HG03064 (cell line): ENCODE measurements around the gene STARD8.
"Not testable (repeated sequence)": the region's sequence is repeated elsewhere in the genome, so short reads cannot be mapped to it uniquely, and the experiment has no call there.

Source experiments
- ATAC-seq: cut with Tn5 transposase; IDR thresholded peaks from one replicate; pipeline ENCODE4 v1.9.1; 2021; ENCODE audit warnings: low read depth; ENCODE audit not compliant: unreplicated experiment

STARD8 gene

DNA sequence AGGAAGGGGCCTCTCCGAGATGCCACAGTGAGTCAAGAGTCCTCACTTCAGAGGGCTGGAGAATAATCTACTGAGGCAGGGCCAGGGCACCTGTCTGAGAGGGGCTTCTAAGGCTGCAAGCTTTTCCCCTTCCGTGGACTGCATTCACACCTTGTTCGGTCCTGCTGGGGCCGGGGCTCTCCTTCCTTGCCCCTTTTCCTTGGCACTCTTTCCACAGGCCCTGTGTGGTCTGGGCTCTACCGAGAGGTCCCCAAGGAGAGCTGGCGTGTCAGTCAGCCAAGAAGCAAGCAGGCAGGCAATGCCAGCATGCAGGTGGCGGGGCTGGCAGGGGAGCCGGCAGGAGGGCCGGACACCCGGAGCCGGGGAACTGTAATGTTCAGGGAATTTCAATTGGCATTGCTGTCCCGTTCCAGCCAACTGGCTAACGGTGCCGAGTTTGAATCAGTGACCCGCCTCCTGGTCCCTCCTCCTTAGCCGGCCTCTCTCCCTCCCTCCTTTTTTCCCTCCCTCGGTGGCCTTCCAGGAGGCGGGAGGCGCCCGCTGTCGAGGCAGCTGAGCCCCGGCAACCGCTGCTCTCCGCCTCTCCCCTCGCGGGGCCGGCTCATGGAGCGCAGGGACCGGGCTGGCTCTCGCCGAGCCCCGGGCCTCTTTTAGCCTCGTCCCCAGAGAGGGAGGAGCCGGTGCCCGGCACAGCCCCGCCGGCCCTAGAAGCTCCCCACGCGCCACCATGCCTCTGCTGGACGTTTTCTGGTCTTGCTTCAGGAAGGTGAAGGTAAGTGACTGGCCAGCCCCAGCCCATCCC, at the start of gene STARD8:
STARD8 (plus strand) TSS at position 511 of the 802 bp plus-strand sequence; CDS start at position 728, 217 bp downstream.
- no peak for ATAC-seq

GRCh38 chrX:68598841-68599240, 48.6 kb upstream of the STARD8 start:
- ATAC-seq, result no peak

GRCh38 chrX:68599256-68600152, 48.0 kb upstream of the STARD8 start:
- no peak for ATAC-seq

- ATAC-seq, result not testable (repeated sequence)
These were observed 43.2 kb upstream of the STARD8 start for GRCh38 chrX:68604216-68604615.

GRCh38 chrX:68614733-68615132, 32.7 kb upstream of the STARD8 start:
- not testable (repeated sequence) for ATAC-seq

DNA sequence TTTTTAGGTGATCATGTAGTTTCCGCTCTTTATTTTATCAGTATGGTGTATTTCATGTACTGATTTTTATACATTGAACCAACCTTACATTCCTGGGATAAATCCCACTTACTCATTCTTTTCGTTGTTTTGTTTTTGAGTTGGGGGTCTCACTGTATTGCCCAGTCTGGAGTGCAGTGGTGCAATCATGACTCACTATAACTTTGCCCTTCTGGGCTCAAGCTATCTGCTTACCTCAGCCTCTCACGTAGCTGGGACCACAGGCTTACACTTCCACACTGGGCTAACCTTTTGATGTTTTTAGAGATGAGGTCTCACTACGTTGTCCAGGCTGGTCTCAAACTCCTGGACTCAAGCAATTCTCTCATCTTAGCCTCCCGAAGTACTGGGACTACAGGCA, 19.5 kb upstream of the STARD8 start:
- ATAC-seq, result no peak

DNA sequence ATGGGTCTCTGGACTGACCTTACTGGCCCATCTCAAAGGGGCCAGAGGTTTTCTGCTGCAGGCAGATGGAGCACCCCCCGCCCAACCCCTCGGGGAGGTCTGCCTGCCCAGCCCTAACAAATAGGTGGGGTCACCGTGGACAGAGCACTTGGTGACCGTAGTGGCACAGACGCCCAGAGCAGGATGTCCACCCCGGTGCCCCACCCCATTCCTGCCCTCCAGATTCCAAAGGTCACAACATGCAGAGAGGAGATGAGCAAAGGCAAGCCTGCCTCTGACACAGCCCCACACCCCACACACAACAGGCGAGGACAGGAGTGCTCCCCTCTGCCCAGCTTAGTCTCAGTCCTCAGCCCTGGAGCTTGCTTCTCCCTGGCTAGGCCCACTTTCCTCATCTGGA, 17.5 kb upstream of the STARD8 start:
- ATAC-seq, result not testable (repeated sequence)

DNA sequence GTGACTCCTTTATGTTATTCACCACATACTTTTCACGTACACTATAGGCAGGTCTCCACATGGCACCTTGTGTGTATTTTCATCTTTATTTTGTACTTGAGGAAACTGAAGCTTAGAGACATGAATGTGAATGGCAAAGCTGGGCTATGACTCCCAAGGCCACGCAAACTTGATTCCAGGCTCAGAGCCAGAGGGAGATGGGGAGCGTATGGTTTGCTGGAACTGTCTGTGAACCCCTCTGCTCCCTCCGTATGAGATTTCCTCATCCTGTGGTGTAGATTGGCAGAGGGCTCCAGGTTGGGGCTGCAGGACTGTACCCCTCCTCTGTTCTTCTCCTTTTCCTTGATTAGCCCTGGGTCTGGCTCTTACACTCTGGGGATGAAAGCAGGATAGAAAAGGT, 16.1 kb upstream of the STARD8 start:
- ATAC-seq, result no peak

DNA sequence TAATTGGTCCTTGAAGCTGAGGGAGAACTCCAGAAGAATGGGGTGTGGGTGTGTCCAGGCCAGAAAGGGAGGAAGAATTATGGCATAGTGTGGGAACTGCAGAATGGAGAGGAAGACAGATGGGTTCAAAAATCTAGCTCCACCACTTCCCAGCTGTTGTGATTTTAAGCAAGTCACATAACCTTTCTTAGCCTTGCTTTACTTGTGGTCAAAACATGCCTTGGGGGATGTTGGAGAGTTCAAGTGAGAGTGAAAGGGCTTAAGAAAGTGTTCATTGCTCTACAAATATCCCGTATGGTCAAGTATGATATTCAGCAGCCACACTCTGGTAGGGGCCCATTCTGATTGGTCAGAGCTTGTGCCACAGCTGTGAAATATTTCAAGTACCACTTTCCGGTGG, 15.0 kb upstream of the STARD8 start:
- no peak for ATAC-seq

DNA sequence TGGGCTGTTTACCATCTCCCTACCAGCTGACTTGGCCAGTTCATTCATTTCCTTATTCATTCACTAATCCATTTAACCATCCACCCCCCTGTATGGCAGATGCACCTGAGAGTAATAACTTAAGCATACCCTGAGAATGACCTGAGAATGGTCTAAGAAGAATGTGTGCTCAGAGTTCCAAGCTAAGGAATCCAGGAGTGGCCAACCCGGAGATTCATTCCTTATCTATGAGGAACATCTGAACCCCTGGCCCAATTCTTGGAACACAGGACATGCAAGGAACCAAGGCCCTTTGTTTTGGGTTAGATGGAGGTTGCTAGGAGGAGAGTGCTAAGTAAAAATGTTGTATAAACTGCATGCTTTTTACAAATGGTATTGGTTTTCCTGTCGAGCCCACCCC, 13.5 kb upstream of the STARD8 start:
- no peak for ATAC-seq

GRCh38 chrX:68634649-68635227, 12.7 kb upstream of the STARD8 start:
- ATAC-seq, result no peak

DNA sequence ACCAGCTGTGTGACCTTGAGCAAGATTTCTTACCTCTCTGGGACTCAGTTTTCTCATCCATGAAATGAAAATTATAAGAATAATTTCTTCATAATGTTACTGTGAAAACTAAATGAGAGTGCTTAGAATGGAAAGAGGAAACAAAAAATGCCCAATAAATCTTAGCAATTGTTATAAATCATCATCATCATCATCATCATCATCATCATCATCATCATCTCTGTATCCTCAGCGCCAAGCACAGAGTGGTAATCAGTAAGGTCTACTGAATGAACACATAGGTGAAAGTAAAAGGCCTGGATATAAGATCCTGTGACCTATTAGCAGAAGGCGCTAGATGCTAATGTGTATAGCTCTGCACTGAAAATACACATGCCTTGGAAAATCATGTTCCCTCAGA, 6.8 kb upstream of the STARD8 start:
- ATAC-seq, result no peak

GRCh38 chrX:68644861-68645260, 2.6 kb upstream of the STARD8 start:
- no peak for ATAC-seq

DNA sequence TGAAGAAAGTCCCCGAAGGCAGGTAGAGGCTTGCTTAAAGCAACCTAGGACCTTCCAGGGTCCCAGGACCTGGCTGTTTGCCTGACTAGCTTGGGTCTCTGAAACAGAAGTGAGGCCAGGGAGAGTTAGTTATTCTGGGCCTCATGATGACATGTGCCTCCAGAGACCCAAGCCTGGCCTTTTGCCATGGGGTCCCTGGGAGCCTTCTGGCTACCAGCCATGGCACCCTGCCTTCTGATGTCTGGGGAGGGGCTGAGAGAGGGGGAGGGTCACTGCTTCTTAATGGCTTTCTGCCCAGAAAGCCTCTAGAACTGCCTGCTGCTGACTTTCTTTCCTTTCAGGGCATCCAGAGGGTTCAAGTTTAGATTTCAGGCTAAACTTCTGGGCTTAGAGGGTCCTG, 1.0 kb upstream of the STARD8 start:
- no peak for ATAC-seq

GRCh38 chrX:68648960-68649359, 1.5 kb downstream of the STARD8 start:
- ATAC-seq, result no peak

DNA sequence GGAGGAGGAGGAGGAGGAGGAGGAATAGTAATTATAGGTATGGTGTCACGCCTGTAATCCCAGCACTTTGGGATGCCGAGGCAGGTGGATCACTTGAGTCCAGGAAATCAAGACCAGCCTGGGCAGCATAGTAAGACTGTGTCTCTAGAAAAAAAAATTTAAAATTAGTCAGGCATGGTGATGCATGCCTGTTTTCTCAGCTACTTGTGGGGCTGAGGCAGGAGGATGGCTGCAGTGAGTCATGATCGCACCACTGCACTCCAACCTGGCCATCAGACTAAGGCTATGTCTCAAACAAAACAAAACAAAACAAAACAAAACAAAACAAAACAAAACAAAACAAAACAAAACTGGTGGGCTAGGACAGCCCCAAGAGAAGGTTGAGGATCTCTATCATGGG, 3.0 kb downstream of the STARD8 start:
- no peak for ATAC-seq

DNA sequence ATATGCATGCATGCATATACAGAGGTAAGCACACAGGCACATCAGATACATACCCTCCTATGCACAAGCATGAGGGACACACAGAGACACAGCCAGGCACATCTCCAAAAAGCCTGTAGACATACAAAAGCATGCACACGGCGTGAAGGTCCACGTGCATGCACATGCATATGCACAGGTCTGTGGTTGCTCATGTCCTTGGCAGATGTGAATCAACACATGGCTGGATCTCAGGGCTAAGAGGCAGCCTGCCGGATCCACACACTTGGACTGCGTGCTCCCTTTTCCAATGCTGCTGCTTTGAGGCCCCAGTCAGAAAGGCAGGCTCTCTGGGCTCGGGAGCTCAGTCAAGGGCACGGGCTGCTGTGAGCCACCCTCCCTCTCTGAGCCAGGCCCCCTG, 3.6 kb downstream of the STARD8 start:
- no peak for ATAC-seq

DNA sequence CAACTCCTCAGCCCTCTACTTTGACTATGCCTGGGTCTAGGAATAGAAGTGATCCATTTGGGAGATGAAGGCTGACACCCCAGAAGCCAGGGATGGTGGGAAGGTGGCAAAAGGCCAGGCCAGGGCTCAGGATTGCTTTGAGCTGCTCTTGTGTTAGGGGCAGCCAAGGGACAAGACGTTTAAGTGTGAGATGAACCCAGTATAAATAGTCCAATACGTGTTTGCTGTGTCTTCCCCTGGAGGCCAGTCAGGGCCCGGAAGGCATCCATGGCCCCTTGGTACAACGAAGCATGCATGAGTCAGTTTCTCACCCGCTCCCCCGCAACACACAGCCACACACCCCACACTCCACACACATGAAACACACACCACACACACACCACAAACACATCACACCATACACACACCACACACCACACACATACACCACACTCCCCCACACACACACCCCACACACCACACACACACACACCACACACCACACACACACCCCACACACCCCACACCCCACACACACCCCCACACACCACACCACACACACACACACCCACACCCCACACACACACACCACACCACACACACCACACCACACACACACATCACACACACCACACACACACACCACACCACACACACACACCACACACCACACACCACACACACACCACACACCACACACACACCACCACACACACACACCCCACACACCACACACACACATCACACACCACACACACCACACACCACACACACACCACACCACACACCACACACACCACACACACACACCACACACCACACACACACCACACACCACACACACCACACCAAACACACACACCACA, 5.1 kb downstream of the STARD8 start:
- no peak for ATAC-seq

DNA sequence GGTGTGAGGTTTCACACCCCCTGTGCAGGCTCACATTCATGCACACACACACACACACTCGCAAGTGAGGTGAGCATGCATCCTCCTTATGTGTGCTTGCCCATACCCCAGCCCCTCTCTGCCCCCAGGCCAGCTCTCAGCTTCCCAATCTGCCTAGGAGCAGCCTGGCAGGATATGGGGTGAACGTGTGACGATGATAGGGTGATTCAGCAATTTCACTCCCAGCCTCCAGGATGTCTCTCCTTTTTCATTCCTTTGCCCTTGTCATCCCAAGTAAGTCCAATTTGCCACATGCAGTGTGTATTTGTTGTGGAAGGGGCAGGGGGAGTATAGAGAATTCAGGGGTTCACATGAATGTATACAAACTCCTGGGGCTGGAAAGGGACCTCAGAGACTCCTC, 7.2 kb downstream of the STARD8 start:
- ATAC-seq, result no peak

DNA sequence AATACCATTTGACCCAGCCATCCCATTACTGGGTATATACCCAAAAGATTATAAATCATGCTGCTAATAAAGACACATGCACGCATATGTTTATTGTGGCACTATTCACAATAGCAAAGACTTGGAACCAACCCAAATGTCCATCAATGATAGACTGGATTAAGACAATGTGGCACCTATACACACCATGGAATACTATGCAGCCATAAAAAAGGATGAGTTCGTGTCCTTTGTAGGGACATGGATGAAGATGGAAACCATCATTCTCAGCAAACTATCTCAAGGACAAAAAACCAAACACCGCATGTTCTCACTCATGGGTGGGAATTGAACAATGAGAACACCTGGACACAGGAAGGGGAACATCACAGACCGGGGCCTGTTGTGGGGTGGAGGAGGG, 9.0 kb downstream of the STARD8 start:
- ATAC-seq, result not testable (repeated sequence)
